ENCODE data around the gene IL17D. TPM values are rescaled to one million over a fixed set of nuclear protein-coding genes. Genes with fewer than 3 reads are reported as not detected.

Gene IL17D
- total and polyA plus RNA-seq, 8 donors, result 0.45 to 3.5 (median 0.85) TPM; not detected in 2

- Histone ChIP-seq H3K36me3 (peaks cover 0 to 52% (median 19%) of the 10 kb centered on the region in 4 donors), H3K27me3 (no peaks in the 10 kb centered on the region), H3K4me3 (no peak overlapping the region), H3K4me1 (no peaks in the 10 kb centered on the region), H3K9me3 (no peaks in the 10 kb centered on the region), H3K27ac (no peak overlapping the region)
- WGBS, 5 donors, result 71 to 89% (median 81%) methylated on average over 4 of the region's 4 CpGs
- TF ChIP-seq EP300 (IDR thresholded peaks at IDR 0.05), result no peak
- TF ChIP-seq POLR2A (IDR thresholded peaks at IDR 0.05), result no peak
- no peak for TF ChIP-seq CTCF (IDR thresholded peaks at IDR 0.05)
- TF ChIP-seq POLR2AphosphoS5 (IDR thresholded peaks at IDR 0.05), result no peak
- DNase-seq, result no peak
- intact Hi-C loops (cut with DNase I; ENCODE audit: low total_unique reads), result no loop called here
Measured at GRCh38 chr13:20666948-20667347, 36.6 kb upstream of the IL17D start.

- WGBS, 5 donors, result 40 to 66% (median 52%) methylated on average over 4 of the region's 4 CpGs
- TF ChIP-seq POLR2A (IDR thresholded peaks at IDR 0.05) (no peak), EP300 (IDR thresholded peaks at IDR 0.05) (no peak), CTCF (IDR thresholded peaks at IDR 0.05) (no peak), POLR2AphosphoS5 (IDR thresholded peaks at IDR 0.05) (no peak)
- Histone ChIP-seq H3K27me3 (no peaks in the 10 kb centered on the region), H3K4me1 (no peaks in the 10 kb centered on the region), H3K9me3 (no peaks in the 10 kb centered on the region), H3K27ac (no peak overlapping the region), H3K36me3 (peaks cover 0 to 57% (median 24%) of the 10 kb centered on the region in 4 donors), H3K4me3 (no peak overlapping the region)
- intact Hi-C loops (cut with DNase I; ENCODE audit: low total_unique reads), result no loop called here
- DNase-seq, result peak in 1 of 2 donors; percentile 12
Measured at GRCh38 chr13:20667857-20668437, 35.6 kb upstream of the IL17D start.

GRCh38 chr13:20669162-20669561 lies 34.3 kb upstream of the IL17D start:
- intact Hi-C loops (cut with DNase I; ENCODE audit: low total_unique reads), result no loop called here
- no peaks in the 10 kb centered on the region for H3K27me3 ChIP-seq
- H3K36me3 ChIP-seq, result peaks cover 0 to 56% (median 22%) of the 10 kb centered on the region in 4 donors
- peak in 1 of 2 donors; percentile 9 for DNase-seq
- no peak overlapping the region for H3K27ac ChIP-seq
- WGBS, 5 donors, result 67 to 89% (median 79%) methylated on average over 5 of the region's 5 CpGs
- no peaks in the 10 kb centered on the region for H3K9me3 ChIP-seq
- TF ChIP-seq POLR2AphosphoS5 (IDR thresholded peaks at IDR 0.05) (no peak), CTCF (IDR thresholded peaks at IDR 0.05) (no peak), EP300 (IDR thresholded peaks at IDR 0.05) (no peak), POLR2A (IDR thresholded peaks at IDR 0.05) (no peak)
- H3K4me1 ChIP-seq, result no peaks in the 10 kb centered on the region
- no peak overlapping the region for H3K4me3 ChIP-seq

GRCh38 chr13:20671789-20672188 lies 31.7 kb upstream of the IL17D start:
- peaks cover 0 to 39% (median 24%) of the 10 kb centered on the region in 4 donors for H3K36me3 ChIP-seq
- DNase-seq, result no peak
- H3K4me3 ChIP-seq, result no peak overlapping the region
- H3K27ac ChIP-seq, result no peak overlapping the region
- TF ChIP-seq EP300 (IDR thresholded peaks at IDR 0.05) (no peak), POLR2AphosphoS5 (IDR thresholded peaks at IDR 0.05) (no peak), POLR2A (IDR thresholded peaks at IDR 0.05) (no peak), CTCF (IDR thresholded peaks at IDR 0.05) (no peak)
- no peaks in the 10 kb centered on the region for H3K4me1 ChIP-seq
- no peaks in the 10 kb centered on the region for H3K9me3 ChIP-seq
- H3K27me3 ChIP-seq, result no peaks in the 10 kb centered on the region
- intact Hi-C loops (cut with DNase I; ENCODE audit: low total_unique reads), result no loop called here
- WGBS, 5 donors, result 84 to 100% (median 98%) methylated on average over 1 of the region's 1 CpG
